ENCODE measurements around the gene GLIPR2. TPM values are rescaled to one million over a fixed set of nuclear protein-coding genes. Genes with fewer than 3 reads are reported as not detected.

The GLIPR2 gene
- total RNA-seq, 2 donors from 2014 or later, result 38.6 to 54.2 TPM

- DNase-seq, result no peak
- Mint-ChIP-seq H3K4me1 (peaks cover 27% of the 10 kb centered on the region), H3K27me3 (ENCODE audit: insufficient read depth) (no peaks in the 10 kb centered on the region)
These were observed 13.0 kb upstream of the GLIPR2 start for GRCh38 chr9:36123515-36123914.

GRCh38 chr9:36125062-36125855 lies 11.3 kb upstream of the GLIPR2 start:
- H3K4me3 Mint-ChIP-seq, result no peak overlapping the region
- TF ChIP-seq CTCF (conservative IDR thresholded peaks at IDR 0.05), result no peak
- no peaks in the 10 kb centered on the region for H3K27me3 ChIP-seq (ENCODE audit: control insufficient read depth, insufficient read depth, low read length, poor library complexity, severe bottlenecking)
- 89 to 91% methylated on average over 8 to 10 of the region's 10 CpGs for WGBS, 2 experiments (ENCODE audit: insufficient coverage in 1 of 2, insufficient read length in 1 of 2)
- peaks cover 17% of the 10 kb centered on the region for H3K4me1 ChIP-seq (ENCODE audit: control insufficient read depth, insufficient read depth, low read length)
- no peak overlapping the region for H3K9ac ChIP-seq (ENCODE audit: extremely low read depth, low read length, poor library complexity, severe bottlenecking)
- no peaks in the 10 kb centered on the region for H3K9me3 Mint-ChIP-seq
- H3K4me3 ChIP-seq (ENCODE audit: low read length), result no peak overlapping the region
- DNase-seq, result no peak
- H3K36me3 Mint-ChIP-seq (ENCODE audit: low read depth), result peaks cover 17% of the 10 kb centered on the region
- H3K9me3 ChIP-seq (ENCODE audit: control insufficient read depth, low read length), result no peaks in the 10 kb centered on the region
- H3K27me3 Mint-ChIP-seq (ENCODE audit: insufficient read depth), result no peaks in the 10 kb centered on the region
- H3K27ac Mint-ChIP-seq, result no peak overlapping the region
- H3K27ac ChIP-seq (ENCODE audit: low read depth, low read length), result no peak overlapping the region
- H3K36me3 ChIP-seq (ENCODE audit: control insufficient read depth, insufficient read depth, low read length), result peaks cover 6% of the 10 kb centered on the region
- H3K4me1 Mint-ChIP-seq, result peaks cover 15% of the 10 kb centered on the region

More at GRCh38 chr9:36123515-36123914, 13.0 kb upstream of the GLIPR2 start:
- Mint-ChIP-seq H3K4me3 (no peak overlapping the region), H3K36me3 (ENCODE audit: low read depth) (peaks cover 17% of the 10 kb centered on the region), H3K9me3 (peaks cover 2% of the 10 kb centered on the region), H3K27ac (no peak overlapping the region)
- Histone ChIP-seq H3K27ac (ENCODE audit: low read depth, low read length) (no peak overlapping the region), H3K4me3 (ENCODE audit: low read length) (no peak overlapping the region), H3K4me1 (ENCODE audit: control insufficient read depth, insufficient read depth, low read length) (peaks cover 26% of the 10 kb centered on the region), H3K9me3 (ENCODE audit: control insufficient read depth, low read length) (no peaks in the 10 kb centered on the region), H3K36me3 (ENCODE audit: control insufficient read depth, insufficient read depth, low read length) (peaks cover 6% of the 10 kb centered on the region), H3K27me3 (ENCODE audit: control insufficient read depth, insufficient read depth, low read length, poor library complexity, severe bottlenecking) (no peaks in the 10 kb centered on the region), H3K9ac (ENCODE audit: extremely low read depth, low read length, poor library complexity, severe bottlenecking) (no peak overlapping the region)
- WGBS, 2 experiments (ENCODE audit: insufficient coverage in 1 of 2, insufficient read length in 1 of 2), result 90 to 100% methylated on average over 1 of the region's 2 CpGs
- no peak for TF ChIP-seq CTCF (conservative IDR thresholded peaks at IDR 0.05)

GRCh38 chr9:36126016-36126730 lies 10.4 kb upstream of the GLIPR2 start:
- Histone ChIP-seq H3K27ac (ENCODE audit: low read depth, low read length) (no peak overlapping the region), H3K4me3 (ENCODE audit: low read length) (no peak overlapping the region), H3K4me1 (ENCODE audit: control insufficient read depth, insufficient read depth, low read length) (peaks cover 8% of the 10 kb centered on the region), H3K9ac (ENCODE audit: extremely low read depth, low read length, poor library complexity, severe bottlenecking) (no peak overlapping the region), H3K9me3 (ENCODE audit: control insufficient read depth, low read length) (no peaks in the 10 kb centered on the region), H3K27me3 (ENCODE audit: control insufficient read depth, insufficient read depth, low read length, poor library complexity, severe bottlenecking) (no peaks in the 10 kb centered on the region), H3K36me3 (ENCODE audit: control insufficient read depth, insufficient read depth, low read length) (peaks cover 6% of the 10 kb centered on the region)
- Mint-ChIP-seq H3K27ac (no peak overlapping the region), H3K9me3 (no peaks in the 10 kb centered on the region), H3K4me3 (no peak overlapping the region), H3K36me3 (ENCODE audit: low read depth) (peaks cover 17% of the 10 kb centered on the region), H3K4me1 (peaks cover 9% of the 10 kb centered on the region), H3K27me3 (ENCODE audit: insufficient read depth) (peaks cover under 1% of the 10 kb centered on the region)
- 75 to 100% methylated on average over 5 to 7 of the region's 7 CpGs for WGBS, 2 experiments (ENCODE audit: insufficient coverage in 1 of 2, insufficient read length in 1 of 2)
- no peak for TF ChIP-seq CTCF (conservative IDR thresholded peaks at IDR 0.05)
- DNase-seq, result no peak
